Small intestine (tissue), 7 donors: ENCODE measurements around the gene HDAC9. TPM values are rescaled to one million over a fixed set of nuclear protein-coding genes. Genes with fewer than 3 reads are reported as not detected.

ENCODE experiments used
- DNase-seq, 2 donors: peaks; one replicate each; pipeline versions ENCODE4 v3.0.0 to v3.0.0-alpha.2; 2013
- FAIRE-seq: peaks from 2 replicates; lab custom pipeline; 2012; peaks lifted over from hg19 to GRCh38; lab: Jason Lieb, UNC
- H3K27ac ChIP-seq, 3 donors: one replicate each; pipeline ENCODE4 v1.5.1; 2013; ENCODE audit warnings: low read length in 2 of 3, mild to moderate bottlenecking in 2 of 3, control low read depth in 1 of 3, inconsistent platforms in 1 of 3, low read depth in 1 of 3, moderate library complexity in 1 of 3
- H3K27me3 ChIP-seq, 3 donors: one replicate each; pipeline ENCODE4 v1.6.1; 2013; ENCODE audit warnings: low read length in 3 of 3, inconsistent platforms in 1 of 3; ENCODE audit not compliant: control insufficient read depth in 3 of 3, insufficient read depth in 3 of 3
- H3K36me3 ChIP-seq, 3 donors: one replicate each; pipeline ENCODE4 v1.6.1; 2013; ENCODE audit warnings: low read length in 3 of 3, inconsistent platforms in 1 of 3, low read depth in 1 of 3, mild to moderate bottlenecking in 1 of 3, moderate library complexity in 1 of 3; ENCODE audit not compliant: control insufficient read depth in 3 of 3, insufficient read depth in 2 of 3
- H3K4me1 ChIP-seq, 3 donors: one replicate each; pipeline ENCODE4 v1.6.1; 2013; ENCODE audit warnings: low read length in 2 of 3, inconsistent platforms in 1 of 3, low read depth in 1 of 3, mild to moderate bottlenecking in 1 of 3, moderate library complexity in 1 of 3; ENCODE audit not compliant: control insufficient read depth in 3 of 3, insufficient read depth in 2 of 3
- H3K4me3 ChIP-seq, 3 donors: one replicate each; pipeline ENCODE4 v1.5.1; 2013; ENCODE audit warnings: low read length in 3 of 3, control low read depth in 1 of 3, inconsistent platforms in 1 of 3, low read depth in 1 of 3, mild to moderate bottlenecking in 1 of 3, moderate library complexity in 1 of 3
- H3K9me3 ChIP-seq, 2 donors: one replicate each; pipeline ENCODE4 v1.6.1; 2013; ENCODE audit warnings: low read depth in 1 of 2, low read length in 1 of 2; ENCODE audit not compliant: control insufficient read depth in 2 of 2, insufficient read depth in 1 of 2
- WGBS, 3 donors: extraction: QIAGEN DNeasy Blood & Tissue Kit; methylation state at CpG; one replicate each; pipeline ENCODE4 v1.1.7; 2013; 5-methylcytosine and 5-hydroxymethylcytosine counted together
- polyA plus RNA-seq, 4 donors: library from polyadenylated mRNA; stranded (reverse) in 3 of 4; unstranded in 1 of 4; fragments of 200-250 nt in 3 of 4; fragments of 120-200 nt in 1 of 4; gene quantifications; one replicate each; pipeline versions ENCODE4 v1.2.1 to v1.2.3, GENCODE V29; 2013
- donor health status: healthy with polysubstance abuse.
- donor health status: control.
- donor health status: control.
- donor health status: Bipolar disorder and iron deficiency.
- donor health status: healthy.

The HDAC9 gene
- polyA plus RNA-seq, 4 donors: 2.2 to 2.7 (median 2.7) TPM; not detected in 1

DNA sequence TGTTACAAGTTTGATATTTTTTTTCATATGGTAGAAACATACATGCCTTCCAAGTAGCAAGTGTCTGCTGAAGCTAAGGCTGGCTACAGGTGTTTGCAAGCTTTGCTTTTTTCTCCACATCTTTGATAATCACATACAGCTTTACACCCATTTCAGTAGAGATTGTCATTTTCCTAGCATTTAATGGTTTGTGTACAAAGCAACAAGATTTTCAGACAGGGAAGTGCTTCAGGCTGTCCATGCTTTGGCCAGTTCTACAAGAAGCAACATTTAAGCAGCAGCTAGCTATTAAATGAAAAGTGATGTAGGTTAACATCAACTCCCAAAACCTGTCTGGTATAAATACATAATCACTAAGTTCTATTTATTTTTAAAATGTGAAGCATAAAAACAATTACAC is 2.3 kb downstream of the HDAC9 start:
- Histone ChIP-seq H3K9me3 (no peaks in the 10 kb centered on the region), H3K27ac (no peak overlapping the region), H3K27me3 (no peaks in the 10 kb centered on the region), H3K4me3 (no peak overlapping the region), H3K4me1 (no peaks in the 10 kb centered on the region), H3K36me3 (no peaks in the 10 kb centered on the region)
- DNase-seq (no peak), FAIRE-seq (no peak)

DNA sequence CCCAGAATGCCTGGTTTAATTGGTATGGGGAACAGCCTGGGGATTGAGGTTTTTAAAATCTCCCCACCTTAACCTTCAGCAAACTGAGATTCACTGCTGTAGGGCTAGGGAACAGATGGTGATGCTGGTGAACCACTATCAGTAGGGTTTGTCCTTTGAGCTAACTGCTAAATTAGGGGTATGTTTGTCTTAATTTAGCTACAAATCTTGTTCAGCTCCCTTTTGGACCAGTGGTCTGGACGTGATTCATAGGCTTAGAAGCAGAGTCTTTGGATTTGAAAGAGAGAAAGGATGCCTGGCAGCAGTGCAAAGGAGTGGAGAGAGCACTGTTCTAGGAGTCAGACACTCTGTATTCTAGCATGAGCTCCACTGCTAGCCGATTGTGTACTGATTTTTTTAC is 2.8 kb downstream of the HDAC9 start:
- H3K27me3 ChIP-seq: no peaks in the 10 kb centered on the region
- H3K4me3 ChIP-seq: no peak overlapping the region
- FAIRE-seq (no peak), DNase-seq (no peak)
- WGBS, 3 donors: 54 to 72% (median 63%) methylated on average over 2 of the region's 2 CpGs
- no peaks in the 10 kb centered on the region for H3K9me3 ChIP-seq
- peaks cover 0 to 2% (median 0%) of the 10 kb centered on the region in 3 donors for H3K4me1 ChIP-seq
- H3K36me3 ChIP-seq: no peaks in the 10 kb centered on the region
- H3K27ac ChIP-seq: no peak overlapping the region

GRCh38 chr7:18499407-18500177 is 4.0 kb downstream of the HDAC9 start:
- Histone ChIP-seq H3K9me3 (no peaks in the 10 kb centered on the region), H3K36me3 (no peaks in the 10 kb centered on the region), H3K27ac (no peak overlapping the region), H3K4me3 (no peak overlapping the region), H3K4me1 (peaks cover 0 to 2% (median 0%) of the 10 kb centered on the region in 3 donors), H3K27me3 (no peaks in the 10 kb centered on the region)
- no peak for FAIRE-seq
- no peak for DNase-seq
- WGBS, 3 donors: 47 to 54% (median 51%) methylated on average over 2 of the region's 2 CpGs

- Histone ChIP-seq H3K36me3 (no peaks in the 10 kb centered on the region), H3K9me3 (no peaks in the 10 kb centered on the region), H3K27ac (no peak overlapping the region), H3K4me1 (peaks cover 0 to 2% (median 0%) of the 10 kb centered on the region in 3 donors), H3K27me3 (no peaks in the 10 kb centered on the region), H3K4me3 (no peak overlapping the region)
- 32 to 45% (median 32%) methylated on average over 4 of the region's 4 CpGs for WGBS, 3 donors
- FAIRE-seq: no peak
- DNase-seq: no peak
Measured at GRCh38 chr7:18503126-18503866, 7.7 kb downstream of the HDAC9 start.

DNA sequence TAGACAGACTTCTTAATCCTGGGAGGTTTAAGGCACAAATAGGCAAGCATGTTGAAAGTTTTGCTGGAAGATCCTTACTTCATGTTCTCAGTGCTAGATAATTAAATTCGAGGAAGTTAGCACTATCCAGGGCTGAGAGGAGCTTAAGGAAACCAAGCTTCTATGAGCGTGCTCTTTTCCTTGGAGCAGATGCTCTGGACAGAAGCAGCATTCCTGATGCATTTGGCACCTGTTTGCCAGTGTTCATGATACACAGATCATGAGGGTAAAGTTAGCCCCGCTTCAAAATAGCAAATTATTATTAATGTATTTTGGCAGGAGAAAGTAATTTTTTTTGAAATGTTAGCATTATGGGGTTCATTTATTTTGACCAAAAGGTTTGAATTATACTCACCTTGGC is 9.4 kb downstream of the HDAC9 start:
- no peak for FAIRE-seq
- 62 to 73% (median 62%) methylated on average over 3 of the region's 3 CpGs for WGBS, 3 donors
- no peaks in the 10 kb centered on the region for H3K9me3 ChIP-seq

GRCh38 chr7:18505870-18506460 is 10.4 kb downstream of the HDAC9 start:
- FAIRE-seq: no peak

More for the DNA sequence above, 9.4 kb downstream of the HDAC9 start:
- DNase-seq: no peak
- Histone ChIP-seq H3K27me3 (no peaks in the 10 kb centered on the region), H3K27ac (no peak overlapping the region), H3K4me3 (no peak overlapping the region), H3K4me1 (peaks cover 0 to 2% (median 0%) of the 10 kb centered on the region in 3 donors), H3K36me3 (no peaks in the 10 kb centered on the region)

DNA sequence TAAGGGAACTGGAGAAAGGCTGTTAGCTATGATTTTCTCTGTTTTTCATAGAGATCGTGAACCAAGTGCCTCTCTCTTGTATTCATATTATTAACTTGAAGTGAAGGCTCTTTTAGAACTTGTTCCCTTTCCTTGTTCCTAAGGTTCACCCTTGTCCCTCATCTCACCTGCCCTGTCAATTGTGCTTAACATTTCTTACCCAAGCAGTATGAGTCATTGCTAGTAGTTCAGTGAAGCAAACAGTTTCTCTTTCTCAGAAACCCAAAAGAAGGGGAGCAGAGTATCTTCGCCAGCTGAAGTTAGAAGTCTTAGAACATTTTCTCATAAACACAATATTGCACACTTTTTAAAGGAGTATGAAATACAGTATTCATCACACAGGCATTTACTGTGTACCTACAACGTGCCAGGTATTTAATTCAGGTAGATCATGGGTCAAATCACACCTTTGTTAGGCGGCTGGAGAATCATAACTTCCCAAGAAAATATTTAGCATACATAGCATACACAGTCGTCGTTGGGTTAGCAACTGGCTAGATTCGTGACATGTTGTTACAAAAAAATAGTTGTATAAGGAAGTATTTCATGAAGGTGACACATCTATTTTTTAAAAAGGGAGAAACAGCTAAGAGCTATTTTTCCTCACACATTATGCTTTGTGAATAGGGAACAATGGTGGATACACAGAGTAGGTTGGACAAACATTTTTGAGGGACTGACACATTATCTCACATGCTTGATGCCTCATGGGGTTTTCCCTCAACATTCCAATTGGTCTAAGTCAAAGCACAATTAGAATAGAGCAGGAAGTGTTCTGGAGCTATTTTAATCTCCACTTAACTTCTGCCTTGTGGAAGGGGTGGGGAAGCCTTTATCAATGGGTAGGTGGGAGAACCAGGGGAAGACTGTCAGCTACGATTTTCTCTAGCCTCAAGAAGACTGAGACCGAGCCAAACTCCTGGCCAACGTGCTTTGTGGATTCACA is 13.2 kb downstream of the HDAC9 start:
- H3K9me3 ChIP-seq: no peaks in the 10 kb centered on the region
- H3K27me3 ChIP-seq: no peaks in the 10 kb centered on the region
- no peaks in the 10 kb centered on the region for H3K4me1 ChIP-seq
- H3K27ac ChIP-seq: peak overlapping the region in 1 of 3 donors; percentile 61
- no peak for DNase-seq
- WGBS, 3 donors: 59 to 65% (median 64%) methylated on average over 10 of the region's 10 CpGs
- no peak for FAIRE-seq
- H3K36me3 ChIP-seq: no peaks in the 10 kb centered on the region
- no peak overlapping the region for H3K4me3 ChIP-seq

More at GRCh38 chr7:18505870-18506460, 10.4 kb downstream of the HDAC9 start:
- 21 to 42% (median 30%) methylated on average over 5 of the region's 5 CpGs for WGBS, 3 donors
- no peak overlapping the region for H3K27ac ChIP-seq
- H3K4me3 ChIP-seq: no peak overlapping the region
- H3K36me3 ChIP-seq: no peaks in the 10 kb centered on the region
- peaks cover 0 to 2% (median 0%) of the 10 kb centered on the region in 3 donors for H3K4me1 ChIP-seq
- no peaks in the 10 kb centered on the region for H3K9me3 ChIP-seq
- no peaks in the 10 kb centered on the region for H3K27me3 ChIP-seq
- no peak for DNase-seq
